B cell (primary cell): ENCODE measurements around the gene IFNLR1. TPM values are rescaled to one million over a fixed set of nuclear protein-coding genes. Genes with fewer than 3 reads are reported as not detected.

ENCODE experiments used
- ATAC-seq: fragments of 200-7000 bp; cut with Tn5 transposase; one replicate; pipeline ENCODE4 v1.10.0; 2021; ENCODE audit warnings: low read depth, mild to moderate bottlenecking, moderate number of reproducible peaks, moderate library complexity
- CTCF ChIA-PET: fragments of 350-600 bp; sonication (Branson Sonifier 250); formaldehyde crosslinking; loops from one replicate; lab custom pipeline; 2021; ENCODE audit warnings: antibody characterized with exemption, inconsistent platforms; lab: Charles Lee
- POLR2A ChIA-PET: fragments of 350-600 bp; sonication (Branson Sonifier 250); formaldehyde crosslinking; loops from one replicate; lab custom pipeline; 2021; ENCODE audit warnings: antibody characterized with exemption; lab: Charles Lee
- DNase-seq: peaks from one replicate; pipeline ENCODE4 v3.0.0; 2013
- H2AFZ ChIP-seq: 2 replicates; pipeline ENCODE4 v1.6.1; 2012; ENCODE audit warnings: mild to moderate bottlenecking, low read depth, low read length; ENCODE audit not compliant: insufficient read depth, poor library complexity, severe bottlenecking
- H3K27ac ChIP-seq, 2 donors: 1 replicate in 1 of 2; 2 replicates in 1 of 2; pipeline ENCODE4 v1.5.1; 2012 to 2013; ENCODE audit warnings: low read length in 2 of 2, mild to moderate bottlenecking in 2 of 2, moderate library complexity in 1 of 2
- H3K27me3 ChIP-seq, 4 experiments: fragments of 200-600 bp in 1 of 4; sonication (generic) in 1 of 4; replicated peaks in 1 of 4; 1 replicate in 2 of 4; 2 replicates in 2 of 4; pipeline versions ENCODE4 v1.6.1 to v1.7.0; 2013 to 2016; ENCODE audit warnings: low read length in 3 of 4, mild to moderate bottlenecking in 2 of 4, mixed read lengths in 1 of 4, moderate library complexity in 1 of 4; ENCODE audit not compliant: insufficient read depth in 4 of 4, control insufficient read depth in 3 of 4; ENCODE audit errors: control extremely low read depth in 1 of 4
- H3K36me3 ChIP-seq, 2 experiments: replicated peaks in 1 of 2; 1 replicate in 1 of 2; 2 replicates in 1 of 2; pipeline versions ENCODE4 v1.6.1 to v1.7.1; 2013; ENCODE audit warnings: low read length in 1 of 2; ENCODE audit not compliant: insufficient read depth in 2 of 2, control insufficient read depth in 1 of 2; ENCODE audit errors: control extremely low read depth in 1 of 2, extremely low read depth in 1 of 2
- H3K4me1 ChIP-seq, 2 donors: fragments of 200-600 bp in 1 of 2; sonication (generic) in 1 of 2; 1 replicate in 1 of 2; 2 replicates in 1 of 2; pipeline versions ENCODE4 v1.5.1 to v1.6.1; 2013 to 2017; ENCODE audit warnings: low read length in 2 of 2; ENCODE audit not compliant: control insufficient read depth in 2 of 2, insufficient read depth in 2 of 2
- H3K4me2 ChIP-seq: replicated peaks from 2 replicates; pipeline ENCODE3; 2012; ENCODE audit warnings: mild to moderate bottlenecking, low read depth, low read length; ENCODE audit not compliant: poor library complexity, severe bottlenecking
- H3K4me3 ChIP-seq, 5 experiments: fragments of 200-600 bp in 1 of 5; sonication (generic) in 1 of 5; 1 replicate in 3 of 5; 2 replicates in 2 of 5; pipeline versions ENCODE4 v1.5.1 to v1.7.0; 2011 to 2016; ENCODE audit warnings: low read length in 4 of 5, mild to moderate bottlenecking in 4 of 5, low read depth in 2 of 5, control low read depth in 1 of 5, moderate library complexity in 1 of 5; ENCODE audit not compliant: insufficient read depth in 1 of 5; ENCODE audit errors: control extremely low read depth in 1 of 5, extremely low read depth in 1 of 5
- H3K79me2 ChIP-seq: fragments of 200-600 bp; sonication (generic); one replicate; pipeline ENCODE4 v1.6.0; 2016; ENCODE audit warnings: low read length; ENCODE audit not compliant: control insufficient read depth, insufficient read depth
- H3K9ac ChIP-seq: fragments of 200-600 bp; sonication (generic); 2 replicates; pipeline ENCODE4 v1.6.1; 2017; ENCODE audit warnings: mild to moderate bottlenecking, low read length, moderate library complexity
- H3K9me3 ChIP-seq, 3 donors: one replicate each; pipeline versions ENCODE4 v1.6.1 to v1.7.1; 2013; ENCODE audit warnings: low read length in 2 of 3; ENCODE audit not compliant: control insufficient read depth in 2 of 3, insufficient read depth in 1 of 3; ENCODE audit errors: control extremely low read depth in 1 of 3
- H4K20me1 ChIP-seq: 2 replicates; pipeline ENCODE4 v1.6.0; 2012; ENCODE audit warnings: mild to moderate bottlenecking, low read length; ENCODE audit not compliant: insufficient read depth, control insufficient read depth, poor library complexity, severe bottlenecking
- H3K27ac Mint-ChIP-seq: one replicate; pipeline ENCODE4 v1.8.0; 2021; ENCODE audit warnings: mixed read lengths
- H3K27me3 Mint-ChIP-seq: one replicate; pipeline ENCODE4 v1.8.0; 2021; ENCODE audit warnings: mixed read lengths
- H3K4me1 Mint-ChIP-seq: one replicate; pipeline ENCODE4 v1.8.0; 2021; ENCODE audit warnings: mixed read lengths
- H3K4me3 Mint-ChIP-seq: one replicate; pipeline ENCODE4 v1.8.0; 2021; ENCODE audit warnings: mixed read lengths
- H3K9me3 Mint-ChIP-seq: one replicate; pipeline ENCODE4 v1.8.0; 2022; ENCODE audit warnings: mixed read lengths; ENCODE audit not compliant: insufficient read depth
- CTCF ChIP-seq: fragments of 200-600 bp; IDR thresholded peaks from one replicate; pipeline ENCODE4 v1.8.0; 2022; ENCODE audit warnings: antibody characterized with exemption, mild to moderate bottlenecking
- EZH2 ChIP-seq: IDR thresholded peaks from 2 replicates; pipeline ENCODE4 v1.6.1; 2012; ENCODE audit warnings: borderline replicate concordance, low read depth, mild to moderate bottlenecking, moderate library complexity, low read length; ENCODE audit not compliant: insufficient read depth, poor library complexity, severe bottlenecking
- WGBS: methylation state at CpG from one replicate; pipeline ENCODE4 v1.1.5; 2013; ENCODE audit warnings: missing lambda C conversion rate; ENCODE audit not compliant: insufficient coverage; 5-methylcytosine and 5-hydroxymethylcytosine counted together
- intact Hi-C: fragments of 100-400 bp; cut with micrococcal nuclease; formaldehyde crosslinking; loops from one replicate; pipeline ENCODE4 v1.10.0; 2022
- polyA plus RNA-seq: library from polyadenylated mRNA; depleted of rRNA; stranded (reverse); fragments of >200 nt; gene quantifications from 2 replicates; pipeline ENCODE4 v1.2.3, GENCODE V29; 2012
- total RNA-seq, 2 donors: library from RNA; stranded (reverse); fragments of 120-200 nt in 1 of 2; gene quantifications; 1 replicate in 1 of 2; 2 replicates in 1 of 2; pipeline versions ENCODE4 v1.2.3 to v1.2.4, GENCODE V29; 2013 to 2022

Gene IFNLR1
- total and polyA plus RNA-seq, 2 donors (not counting 1 experiment from before 2014, with no cell fraction given) = 14.7 to 39.7 TPM

DNA sequence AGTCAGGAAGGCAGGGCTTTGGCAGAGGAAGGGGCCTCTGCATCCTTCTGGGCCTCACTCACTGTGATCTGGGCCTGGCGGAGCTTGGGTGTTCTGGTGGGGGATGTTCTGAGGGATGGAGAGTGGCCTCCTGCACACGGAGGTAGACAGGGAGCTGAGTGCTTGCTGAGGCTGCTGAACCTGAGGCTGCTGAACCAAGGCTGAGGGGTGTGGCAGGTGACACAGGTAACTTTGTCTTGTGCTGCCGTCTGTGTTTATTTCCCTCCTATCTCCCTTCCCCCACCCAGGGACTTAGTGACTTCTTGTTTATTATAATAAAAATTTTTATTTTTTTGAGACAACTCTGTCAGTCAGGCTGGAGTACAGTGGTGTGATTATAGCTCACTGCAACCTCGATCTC lies 37.7 kb upstream of the IFNLR1 start:
- CTCF ChIA-PET = interaction anchor here (0.6 kb wide), 1 partner anchor 1670 kb away, joined by 4 read pairs; no protein-coding TSS in a partner anchor
- no CpG with 5 or more reads among the region's 4 CpGs for WGBS
- TF ChIP-seq EZH2 (no peak), CTCF (no peak)

GRCh38 chr1:24224086-24224485 lies 37.0 kb upstream of the IFNLR1 start:
- no peaks in the 10 kb centered on the region for H3K9me3 ChIP-seq
- no peak overlapping the region for H3K27ac ChIP-seq
- peaks cover 0 to 3% (median 0%) of the 10 kb centered on the region in 4 experiments for H3K27me3 ChIP-seq
- H3K4me3 ChIP-seq = no peak overlapping the region
- Mint-ChIP-seq H3K27ac (no peak overlapping the region), H3K27me3 (no peaks in the 10 kb centered on the region), H3K4me3 (no peak overlapping the region), H3K4me1 (peaks cover 17% of the 10 kb centered on the region), H3K9me3 (no peaks in the 10 kb centered on the region)
- ATAC-seq (no peak), DNase-seq (no peak)
- H2AFZ ChIP-seq = no peak overlapping the region
- WGBS = 92% methylated on average over 2 of the region's 2 CpGs
- no peak overlapping the region for H3K9ac ChIP-seq
- intact Hi-C loops = no loop called here
- H3K4me1 ChIP-seq = no peaks in the 10 kb centered on the region
- H3K79me2 ChIP-seq = no peaks in the 10 kb centered on the region
- ChIA-PET CTCF (interaction anchor here (0.6 kb wide), 1 partner anchor 1670 kb away, joined by 4 read pairs; no protein-coding TSS in a partner anchor), POLR2A (no interaction called here)
- no peaks in the 10 kb centered on the region for H4K20me1 ChIP-seq
- no peak overlapping the region for H3K4me2 ChIP-seq
- H3K36me3 ChIP-seq = no peaks in the 10 kb centered on the region
- TF ChIP-seq CTCF (no peak), EZH2 (no peak)

More for the DNA sequence above, 37.7 kb upstream of the IFNLR1 start:
- Mint-ChIP-seq H3K27me3 (no peaks in the 10 kb centered on the region), H3K4me1 (peaks cover 17% of the 10 kb centered on the region), H3K4me3 (no peak overlapping the region), H3K9me3 (no peaks in the 10 kb centered on the region), H3K27ac (no peak overlapping the region)
- Histone ChIP-seq H3K4me3 (no peak overlapping the region), H3K4me2 (no peak overlapping the region), H3K9ac (no peak overlapping the region), H3K79me2 (no peaks in the 10 kb centered on the region), H3K27ac (no peak overlapping the region), H3K36me3 (no peaks in the 10 kb centered on the region), H2AFZ (no peak overlapping the region), H3K4me1 (no peaks in the 10 kb centered on the region), H4K20me1 (no peaks in the 10 kb centered on the region), H3K27me3 (peaks cover 0 to 3% (median 0%) of the 10 kb centered on the region in 4 experiments), H3K9me3 (no peaks in the 10 kb centered on the region)
- no peak for ATAC-seq
- no peak for DNase-seq
- intact Hi-C loops = no loop called here
- POLR2A ChIA-PET = no interaction called here
